Neural crest cell (in vitro differentiated cells): Measurements from ENCODE around the gene ENTPD8. TPM values are rescaled to one million over a fixed set of nuclear protein-coding genes. Genes with fewer than 3 reads are reported as not detected.

Experiments
- DNase-seq: peaks from one replicate; pipeline ENCODE4 v3.0.0; 2021; ENCODE audit warnings: low read depth, mixed read lengths, low spot score
- H3K27ac Mint-ChIP-seq: one replicate; pipeline ENCODE4 v1.8.0; 2021; ENCODE audit warnings: mild to moderate bottlenecking, mixed read lengths; ENCODE audit not compliant: unreplicated experiment
- H3K27me3 Mint-ChIP-seq: 2 replicates; pipeline ENCODE4 v1.8.0; 2021; ENCODE audit warnings: low read depth, mild to moderate bottlenecking, mixed read lengths
- H3K36me3 Mint-ChIP-seq: 2 replicates; pipeline ENCODE4 v1.8.0; 2021; ENCODE audit warnings: low read depth, mild to moderate bottlenecking, mixed read lengths
- H3K4me1 Mint-ChIP-seq: 2 replicates; pipeline ENCODE4 v1.8.0; 2021; ENCODE audit warnings: mixed read lengths
- H3K4me3 Mint-ChIP-seq: one replicate; pipeline ENCODE4 v1.8.0; 2021; ENCODE audit warnings: mild to moderate bottlenecking, mixed read lengths
- H3K9me3 Mint-ChIP-seq: 2 replicates; pipeline ENCODE4 v1.8.0; 2021; ENCODE audit warnings: mixed read lengths
- CTCF ChIP-seq: fragments of 200-600 bp; sonication (generic); conservative IDR thresholded peaks from 2 replicates; pipeline ENCODE4 v1.5.0; 2021; ENCODE audit warnings: antibody characterized with exemption, mild to moderate bottlenecking
- total RNA-seq: library from RNA; stranded (reverse); gene quantifications from 2 replicates; pipeline ENCODE4 v1.2.1, GENCODE V29; 2021

The ENTPD8 gene
- total RNA-seq, 1 donor from 2014 or later: 0.12 TPM

- no peak for DNase-seq
- Mint-ChIP-seq H3K9me3 (no peaks in the 10 kb centered on the region), H3K36me3 (no peaks in the 10 kb centered on the region), H3K27me3 (peaks cover 23% of the 10 kb centered on the region), H3K27ac (no peak overlapping the region), H3K4me1 (peaks cover 17% of the 10 kb centered on the region), H3K4me3 (no peak overlapping the region)
- TF ChIP-seq CTCF: no peak
These were observed 4.8 kb upstream of the ENTPD8 start for GRCh38 chr9:137445930-137446431.

- peaks cover 23% of the 10 kb centered on the region for H3K27me3 Mint-ChIP-seq
- H3K4me1 Mint-ChIP-seq: peaks cover 17% of the 10 kb centered on the region
- peak; percentile 84 for DNase-seq
- H3K36me3 Mint-ChIP-seq: no peaks in the 10 kb centered on the region
- H3K27ac Mint-ChIP-seq: no peak overlapping the region
- TF ChIP-seq CTCF: peak; percentile 81
- H3K4me3 Mint-ChIP-seq: no peak overlapping the region
- no peaks in the 10 kb centered on the region for H3K9me3 Mint-ChIP-seq
These were observed 4.2 kb upstream of the ENTPD8 start for GRCh38 chr9:137445275-137445807.

- Mint-ChIP-seq H3K36me3 (no peaks in the 10 kb centered on the region), H3K4me3 (no peak overlapping the region), H3K27me3 (peaks cover 25% of the 10 kb centered on the region), H3K9me3 (no peaks in the 10 kb centered on the region), H3K4me1 (peaks cover 17% of the 10 kb centered on the region), H3K27ac (no peak overlapping the region)
- no peak for DNase-seq
- TF ChIP-seq CTCF: no peak
These were observed 3.1 kb upstream of the ENTPD8 start for GRCh38 chr9:137444106-137444790.

DNA sequence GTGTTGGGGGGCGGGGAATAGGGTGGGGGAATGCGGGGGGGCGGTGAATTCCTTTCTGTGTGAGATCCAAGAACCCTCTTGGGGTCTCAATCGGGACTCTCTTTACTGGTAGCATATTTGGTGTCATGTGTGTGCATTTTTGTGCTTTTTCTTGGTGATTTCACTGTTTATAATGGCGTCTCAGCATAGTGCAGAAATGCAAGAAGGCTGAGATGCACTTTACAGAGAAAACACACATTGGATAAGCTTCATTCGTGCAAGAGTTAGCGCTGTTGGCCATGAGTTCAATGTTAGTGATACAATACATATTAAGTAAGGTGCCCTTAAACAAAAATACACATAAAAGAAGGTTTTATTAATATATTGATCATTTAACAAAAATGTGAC lies 771 bp upstream of the ENTPD8 start:
- no peak for TF ChIP-seq CTCF
- H3K4me3 Mint-ChIP-seq: peak overlapping the region; percentile 66
- no peak for DNase-seq
- H3K4me1 Mint-ChIP-seq: peaks cover 13% of the 10 kb centered on the region
- no peaks in the 10 kb centered on the region for H3K9me3 Mint-ChIP-seq
- no peak overlapping the region for H3K27ac Mint-ChIP-seq
- H3K36me3 Mint-ChIP-seq: no peaks in the 10 kb centered on the region
- H3K27me3 Mint-ChIP-seq: peaks cover 25% of the 10 kb centered on the region

DNA sequence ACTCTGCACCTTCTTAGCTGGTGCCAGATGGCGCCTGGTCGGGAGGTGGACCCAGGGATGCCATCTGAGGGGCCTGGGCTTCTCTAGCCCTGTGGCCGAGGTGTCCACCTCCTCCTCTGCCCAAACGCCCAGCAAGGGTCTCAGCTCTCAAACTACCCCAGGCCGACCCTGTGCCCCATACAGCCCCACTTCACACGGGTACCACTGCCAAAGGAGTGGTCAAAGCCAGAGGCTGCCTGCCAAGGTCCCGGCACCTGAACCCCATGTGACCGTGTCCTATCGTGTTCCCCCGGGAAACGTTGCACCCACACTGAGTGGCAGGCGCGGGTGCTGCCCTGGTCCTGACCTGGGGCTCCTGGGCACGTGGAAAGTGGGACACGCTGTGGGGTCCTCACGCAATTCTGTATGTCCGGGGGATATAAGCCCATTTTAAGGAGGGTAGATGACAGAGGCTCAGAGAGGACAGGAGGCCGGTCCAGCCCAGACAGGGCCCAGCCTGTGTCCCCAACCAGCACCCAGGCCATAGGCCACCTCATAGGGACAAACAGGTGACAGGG lies 1.9 kb downstream of the ENTPD8 start:
- no peak overlapping the region for H3K27ac Mint-ChIP-seq
- TF ChIP-seq CTCF: no peak
- H3K4me3 Mint-ChIP-seq: no peak overlapping the region
- H3K9me3 Mint-ChIP-seq: no peaks in the 10 kb centered on the region
- peaks cover 20% of the 10 kb centered on the region for H3K27me3 Mint-ChIP-seq
- peaks cover 4% of the 10 kb centered on the region for H3K4me1 Mint-ChIP-seq
- H3K36me3 Mint-ChIP-seq: no peaks in the 10 kb centered on the region
- no peak for DNase-seq
